CD1c-positive myeloid dendritic cell (primary cell): Measurements from ENCODE around the gene GPATCH11.

Experiments
- DNase-seq: peaks from one replicate; pipeline ENCODE4 v3.0.0-alpha.2; 2016; ENCODE audit errors: extremely low spot score

GPATCH11 gene

DNA sequence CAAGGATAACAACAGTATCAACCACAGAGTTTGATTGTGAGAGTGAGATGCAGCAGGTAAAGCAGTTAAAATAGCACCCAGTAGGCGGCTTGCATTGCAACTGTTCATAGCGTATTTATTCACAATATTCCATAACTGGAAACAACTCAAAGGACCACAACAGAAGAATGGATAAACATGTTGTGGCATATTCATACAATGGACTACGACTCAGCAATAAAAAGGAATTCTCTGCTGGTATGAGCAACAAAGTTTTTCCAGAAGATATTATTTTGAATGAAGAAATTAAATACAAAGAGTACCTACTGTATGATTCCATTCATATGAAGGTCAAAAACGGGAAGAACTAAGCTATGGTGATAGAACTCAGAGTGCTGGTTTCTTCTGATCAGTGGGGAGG, 25.2 kb downstream of the GPATCH11 start:
- no peak for DNase-seq

DNA sequence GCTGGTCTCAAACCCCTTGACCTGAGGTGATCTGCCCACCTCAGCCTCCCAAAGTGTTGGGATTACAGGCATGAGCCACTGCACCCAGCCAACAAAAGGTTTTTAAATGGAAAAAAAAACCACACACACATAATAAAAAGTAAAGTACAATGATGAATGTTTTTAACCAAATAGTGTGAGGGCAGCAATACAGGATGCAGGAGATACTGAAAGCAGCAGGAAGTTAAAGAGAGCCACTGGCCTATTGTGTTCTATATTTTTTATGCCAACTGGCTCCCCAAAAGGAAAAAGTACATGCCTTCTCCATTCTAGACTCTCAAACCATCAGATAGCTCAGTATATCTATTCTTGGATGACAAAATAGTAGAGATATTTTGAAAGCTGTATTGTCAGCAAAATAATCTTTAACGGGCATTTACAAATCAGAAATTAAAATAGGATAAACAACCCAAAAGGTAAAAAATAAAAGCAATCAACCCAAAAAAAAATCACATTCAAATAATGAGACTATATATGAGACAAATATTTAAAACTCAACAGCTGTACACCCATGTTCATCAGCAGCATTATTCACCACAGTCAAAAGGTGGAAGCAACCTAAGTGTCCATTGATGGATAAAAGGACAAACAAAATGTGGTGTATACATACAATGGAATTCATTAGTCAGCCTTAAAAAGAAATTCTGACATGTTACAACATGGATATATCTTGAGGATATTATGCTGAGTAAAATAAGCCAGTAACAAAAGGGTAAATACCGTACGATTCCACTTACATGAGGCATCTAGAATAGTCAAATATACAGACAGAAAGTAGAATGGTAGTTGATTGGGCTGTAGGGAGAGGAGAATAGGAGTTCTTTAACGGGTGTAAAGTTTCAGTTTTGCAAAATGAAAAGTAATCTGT, 26.2 kb downstream of the GPATCH11 start:
- no peak for DNase-seq

DNA sequence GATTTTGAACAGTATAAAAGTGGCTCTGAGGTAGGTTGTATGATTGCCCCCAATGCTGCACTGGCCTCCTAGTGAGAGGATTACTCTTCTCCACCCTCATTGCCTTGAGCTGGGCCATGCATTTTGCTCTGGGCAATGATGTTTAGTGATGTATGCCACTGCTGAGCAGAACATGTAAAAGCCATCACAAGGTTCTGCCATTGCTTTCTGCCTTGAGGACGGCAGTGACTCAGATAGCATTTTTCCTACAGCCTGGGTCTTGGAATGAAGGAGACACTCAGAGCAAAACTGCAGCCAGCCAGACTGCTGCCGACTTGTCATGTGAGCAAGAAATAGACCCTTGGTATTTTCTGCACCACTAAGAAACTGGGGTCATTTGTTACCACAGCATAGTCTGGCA, 27.6 kb downstream of the GPATCH11 start:
- no peak for DNase-seq

DNA sequence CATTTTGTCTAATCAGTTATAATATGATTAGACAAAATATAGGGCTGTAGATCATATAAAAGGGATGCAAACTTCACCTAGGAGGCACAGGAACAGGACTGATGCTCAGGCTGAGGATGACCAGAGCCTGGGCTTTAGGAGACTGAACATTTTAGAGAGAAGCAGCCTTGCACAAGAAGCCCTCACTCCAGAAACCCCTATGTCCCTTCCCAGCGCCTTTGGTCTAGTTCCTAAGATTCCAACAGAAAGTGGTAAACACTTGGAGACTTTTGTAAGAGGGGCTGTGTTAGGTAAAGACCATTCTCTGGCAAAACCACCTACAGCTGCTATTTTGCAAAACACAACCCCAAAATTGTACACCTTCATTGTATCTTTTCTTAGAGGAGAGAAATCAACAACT, 33.2 kb downstream of the GPATCH11 start:
- DNase-seq: no peak

DNA sequence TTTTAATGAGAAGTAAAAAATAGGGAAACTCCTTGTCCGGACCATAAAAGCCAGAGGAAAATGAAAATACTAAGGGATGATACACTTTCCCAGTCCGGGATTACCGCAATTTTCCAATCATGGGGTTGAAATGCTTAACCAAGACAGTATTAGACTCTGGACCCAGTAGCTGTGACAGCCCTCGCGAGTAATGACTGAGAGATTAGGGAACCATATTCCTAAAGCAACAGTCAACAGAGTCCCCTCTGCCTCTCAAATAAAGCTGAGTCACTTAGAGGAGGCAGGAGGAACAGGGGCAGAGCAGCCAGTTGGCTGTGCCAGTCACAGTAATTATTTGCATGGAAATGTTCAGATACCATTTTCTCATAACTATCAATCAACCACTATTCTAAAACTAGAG, 34.8 kb downstream of the GPATCH11 start:
- peak; percentile 2 for DNase-seq

DNA sequence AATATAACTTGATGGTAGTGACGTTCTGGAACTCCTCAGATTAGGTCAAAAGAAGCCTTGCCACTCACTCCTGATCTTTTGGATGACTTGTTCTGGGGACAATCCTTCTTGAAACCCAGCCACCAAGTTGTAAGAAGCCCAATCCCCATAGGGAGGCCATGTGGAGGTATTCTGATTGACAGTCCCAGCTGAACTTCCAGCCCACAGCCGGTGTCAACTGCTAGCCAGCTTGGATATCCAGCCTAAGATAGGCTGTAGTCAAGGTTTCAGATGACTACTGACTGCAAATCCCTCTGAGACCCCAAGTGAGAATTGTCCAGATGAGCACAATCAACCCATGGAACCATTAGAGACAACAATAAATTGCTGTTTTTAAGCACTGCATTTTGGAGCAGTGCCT, 41.1 kb downstream of the GPATCH11 start:
- DNase-seq: no peak

DNA sequence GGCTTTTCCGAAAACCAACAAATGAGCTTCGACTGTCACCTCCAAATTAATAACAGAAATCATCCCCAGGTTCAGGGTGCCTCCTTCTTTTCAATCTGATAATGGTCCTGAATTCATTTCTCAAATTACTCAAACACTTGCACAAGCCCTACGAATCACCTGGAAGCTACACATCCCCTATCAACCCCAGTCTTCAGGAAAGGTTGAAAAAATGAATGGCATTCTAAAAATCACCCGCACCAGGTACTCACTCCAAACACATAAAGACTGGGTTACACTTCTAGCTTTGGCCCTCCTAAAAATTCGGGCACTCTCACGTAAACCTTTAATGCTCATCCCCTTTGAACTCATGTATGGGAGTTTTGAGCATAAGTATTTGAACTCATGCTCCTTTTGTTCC, 48.6 kb downstream of the GPATCH11 start:
- DNase-seq: no peak

DNA sequence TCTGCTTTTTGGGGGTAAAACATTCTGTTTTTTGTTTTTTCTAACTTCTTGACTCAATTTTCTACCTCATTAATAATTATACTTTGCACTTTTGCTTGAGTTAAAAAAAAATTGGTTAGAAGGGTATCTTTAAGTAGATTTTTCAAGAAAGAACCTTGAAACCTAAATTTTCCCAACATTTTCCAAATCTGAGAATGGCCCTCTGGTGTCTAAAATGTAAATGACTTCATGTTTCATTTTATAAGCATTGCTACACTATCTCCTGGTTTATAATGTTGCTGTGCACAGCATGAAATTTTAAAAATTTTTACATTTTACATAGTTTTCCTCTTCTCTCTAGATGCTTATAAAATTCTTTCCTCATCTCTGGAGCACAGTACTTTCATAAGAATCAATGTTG, 58.2 kb downstream of the GPATCH11 start:
- no peak for DNase-seq

DNA sequence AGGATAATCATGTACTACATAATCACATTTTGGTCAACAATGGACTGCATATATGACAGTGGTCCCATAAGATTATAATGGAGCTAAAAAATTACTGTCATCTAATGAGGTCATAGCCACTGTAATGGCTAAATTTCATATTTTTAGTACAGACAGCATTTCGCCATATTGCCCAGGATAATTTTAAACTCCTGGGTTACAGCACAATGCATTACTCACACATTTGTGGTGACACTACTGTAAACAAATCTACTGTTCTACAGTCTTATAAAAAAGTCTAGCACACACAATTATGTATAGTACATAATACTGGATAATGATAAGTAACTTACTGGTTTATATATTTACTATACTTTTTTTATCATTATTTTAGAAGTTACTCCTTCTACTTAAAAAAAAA, 59.7 kb downstream of the GPATCH11 start:
- DNase-seq: no peak

DNA sequence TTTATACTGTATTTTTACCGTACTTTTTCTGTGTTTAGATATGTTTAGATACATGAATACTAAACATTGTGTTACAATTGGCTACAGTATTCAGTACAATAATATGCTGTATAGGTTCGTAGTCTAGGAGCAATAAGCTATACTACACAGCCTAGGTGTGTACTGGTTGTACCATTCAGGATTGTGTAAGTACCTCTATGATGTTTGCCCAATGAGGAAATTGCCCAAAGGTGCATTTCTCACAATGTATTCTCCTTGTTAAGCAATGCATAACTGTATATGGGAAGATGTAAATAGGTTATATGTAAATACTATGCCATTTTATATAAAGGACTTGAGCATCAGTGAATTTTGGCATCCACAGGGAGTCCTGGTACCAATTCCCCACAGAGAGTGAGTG, 61.7 kb downstream of the GPATCH11 start:
- no peak for DNase-seq

DNA sequence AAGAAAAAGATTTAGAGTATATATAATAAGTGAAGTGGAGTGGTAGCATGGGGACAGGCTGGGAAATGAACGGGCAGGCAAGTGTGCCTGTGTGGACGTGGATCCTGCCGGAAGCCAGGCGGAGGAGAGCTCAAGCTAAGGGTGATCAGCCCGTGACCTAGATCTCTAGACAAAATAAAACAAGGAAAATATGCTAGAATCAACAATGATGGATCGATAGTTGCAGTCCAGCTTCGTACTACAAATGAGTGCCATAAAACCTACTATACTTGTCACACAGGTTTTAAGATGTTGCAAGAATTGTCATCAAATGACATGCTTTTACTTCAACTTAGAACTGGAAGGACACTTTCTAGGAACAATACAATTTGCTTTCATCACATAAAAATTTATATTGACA, 64.0 kb downstream of the GPATCH11 start:
- DNase-seq: no peak
